ENCODE data around the gene ADAMTS20. TPM values are rescaled to one million over a fixed set of nuclear protein-coding genes. Genes with fewer than 3 reads are reported as not detected.

ADAMTS20 gene
- polyA plus RNA-seq, 1 experiment = not detected

DNA sequence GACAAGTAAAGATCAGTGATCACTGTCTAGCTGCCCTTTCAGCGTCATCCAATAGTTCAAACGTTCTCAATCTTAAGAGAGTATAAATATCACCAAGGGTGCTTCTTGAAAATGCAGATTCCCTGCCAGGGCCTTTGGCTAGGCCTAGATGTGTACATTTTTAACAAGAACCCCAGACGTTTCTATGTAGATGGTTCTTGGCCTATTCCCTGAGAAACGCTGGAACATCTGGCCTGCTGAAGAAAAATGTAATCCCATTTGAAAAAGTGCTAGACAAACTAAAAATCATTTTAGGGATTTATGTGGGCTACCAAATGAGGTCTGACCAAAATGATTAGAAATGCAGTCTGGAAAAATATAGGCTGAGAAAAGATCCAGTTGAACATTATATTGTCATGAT is 231.7 kb downstream of the ADAMTS20 start:
- ChIA-PET POLR2A (no interaction called here), CTCF (interaction anchor here (1.0 kb wide), 1 partner anchor 838 kb away, joined by 4 read pairs; no protein-coding TSS in a partner anchor)
- Histone ChIP-seq H3K4me3 (ENCODE audit: low read depth, low read length) (no peak overlapping the region), H3K27me3 (ENCODE audit: control insufficient read depth, insufficient read depth, low read length) (no peaks in the 10 kb centered on the region), H3K36me3 (ENCODE audit: control insufficient read depth, insufficient read depth, low read length) (no peaks in the 10 kb centered on the region)
- no peak for DNase-seq (ENCODE audit: low read depth)
- TF ChIP-seq, protein P1, sequence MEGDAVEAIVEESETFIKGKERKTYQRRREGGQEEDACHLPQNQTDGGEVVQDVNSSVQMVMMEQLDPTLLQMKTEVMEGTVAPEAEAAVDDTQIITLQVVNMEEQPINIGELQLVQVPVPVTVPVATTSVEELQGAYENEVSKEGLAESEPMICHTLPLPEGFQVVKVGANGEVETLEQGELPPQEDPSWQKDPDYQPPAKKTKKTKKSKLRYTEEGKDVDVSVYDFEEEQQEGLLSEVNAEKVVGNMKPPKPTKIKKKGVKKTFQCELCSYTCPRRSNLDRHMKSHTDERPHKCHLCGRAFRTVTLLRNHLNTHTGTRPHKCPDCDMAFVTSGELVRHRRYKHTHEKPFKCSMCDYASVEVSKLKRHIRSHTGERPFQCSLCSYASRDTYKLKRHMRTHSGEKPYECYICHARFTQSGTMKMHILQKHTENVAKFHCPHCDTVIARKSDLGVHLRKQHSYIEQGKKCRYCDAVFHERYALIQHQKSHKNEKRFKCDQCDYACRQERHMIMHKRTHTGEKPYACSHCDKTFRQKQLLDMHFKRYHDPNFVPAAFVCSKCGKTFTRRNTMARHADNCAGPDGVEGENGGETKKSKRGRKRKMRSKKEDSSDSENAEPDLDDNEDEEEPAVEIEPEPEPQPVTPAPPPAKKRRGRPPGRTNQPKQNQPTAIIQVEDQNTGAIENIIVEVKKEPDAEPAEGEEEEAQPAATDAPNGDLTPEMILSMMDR (IDR thresholded peaks at IDR 0.05; ENCODE audit: insufficient read depth, low read depth, low read length) = no peak

DNA sequence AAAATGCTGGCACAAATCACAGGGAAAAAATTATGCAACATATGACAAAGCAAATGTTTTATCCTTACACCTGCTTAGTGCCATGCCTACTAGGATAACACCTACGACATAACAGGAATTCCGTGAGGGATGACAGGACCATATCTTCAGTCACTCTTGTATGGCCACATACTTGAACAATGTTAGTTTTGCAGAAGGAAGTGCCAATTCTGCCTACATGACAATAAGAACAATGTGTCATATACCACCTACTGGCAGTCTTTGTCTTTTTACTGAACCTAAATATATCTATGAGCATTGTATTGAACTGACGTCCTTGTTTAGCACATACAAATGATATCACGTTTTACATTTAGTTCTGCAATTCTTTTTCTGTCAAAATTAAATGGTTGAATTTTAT is 234.0 kb downstream of the ADAMTS20 start:
- no peak for DNase-seq (ENCODE audit: low read depth)
- ChIA-PET POLR2A (no interaction called here), CTCF (no interaction called here)
- Histone ChIP-seq H3K4me3 (ENCODE audit: low read depth, low read length) (no peak overlapping the region), H3K36me3 (ENCODE audit: control insufficient read depth, insufficient read depth, low read length) (no peaks in the 10 kb centered on the region), H3K27me3 (ENCODE audit: control insufficient read depth, insufficient read depth, low read length) (no peaks in the 10 kb centered on the region)
- TF ChIP-seq, protein P1 (IDR thresholded peaks at IDR 0.05; ENCODE audit: insufficient read depth, low read depth, low read length) = no peak

DNA sequence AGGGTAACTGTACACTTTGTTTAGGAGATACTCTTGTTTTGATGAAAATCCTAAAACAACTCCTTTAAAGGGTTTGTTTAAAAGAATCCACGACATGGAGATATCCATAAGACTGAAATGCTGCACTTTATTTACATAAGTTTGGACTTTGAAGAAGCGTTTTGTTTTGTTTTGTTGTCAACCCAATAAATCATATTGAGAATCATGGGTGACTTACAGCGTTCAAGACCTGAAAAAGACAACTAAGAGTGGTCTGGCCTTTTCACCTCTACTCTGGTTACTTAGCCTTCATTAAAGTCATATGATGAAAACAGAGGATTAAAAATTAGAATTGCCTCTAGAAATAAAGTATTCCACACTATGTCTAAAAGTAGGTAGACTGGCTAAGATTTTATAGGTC is 234.8 kb downstream of the ADAMTS20 start:
- no peak for DNase-seq (ENCODE audit: low read depth)
- Histone ChIP-seq H3K27me3 (ENCODE audit: control insufficient read depth, insufficient read depth, low read length) (no peaks in the 10 kb centered on the region), H3K36me3 (ENCODE audit: control insufficient read depth, insufficient read depth, low read length) (no peaks in the 10 kb centered on the region), H3K4me3 (ENCODE audit: low read depth, low read length) (no peak overlapping the region)
- POLR2A ChIA-PET = no interaction called here
- TF ChIP-seq, protein P1 (IDR thresholded peaks at IDR 0.05; ENCODE audit: insufficient read depth, low read depth, low read length) = no peak
- CTCF ChIA-PET = no interaction called here

DNA sequence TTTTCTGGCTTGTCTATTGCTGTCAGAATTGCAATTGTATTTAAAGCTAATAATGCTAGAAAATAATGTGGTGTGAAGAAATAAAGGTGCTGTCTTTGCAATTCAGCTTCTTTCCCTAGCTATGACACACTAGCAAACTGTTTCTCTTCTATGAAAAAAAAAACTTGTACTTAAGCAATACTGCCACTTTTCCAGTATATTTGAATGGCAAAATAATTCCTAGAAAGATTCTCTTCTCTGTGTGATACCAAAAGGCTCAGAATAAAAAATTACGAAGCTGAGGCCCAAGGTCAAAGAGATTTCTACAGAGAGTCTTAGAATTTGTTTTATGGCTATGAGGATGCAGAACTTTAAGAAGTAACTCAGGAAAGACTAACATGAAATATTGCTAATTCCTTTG is 235.5 kb downstream of the ADAMTS20 start:
- CTCF ChIA-PET = no interaction called here
- no peak for DNase-seq (ENCODE audit: low read depth)
- TF ChIP-seq, protein P1 (IDR thresholded peaks at IDR 0.05; ENCODE audit: insufficient read depth, low read depth, low read length) = no peak

DNA sequence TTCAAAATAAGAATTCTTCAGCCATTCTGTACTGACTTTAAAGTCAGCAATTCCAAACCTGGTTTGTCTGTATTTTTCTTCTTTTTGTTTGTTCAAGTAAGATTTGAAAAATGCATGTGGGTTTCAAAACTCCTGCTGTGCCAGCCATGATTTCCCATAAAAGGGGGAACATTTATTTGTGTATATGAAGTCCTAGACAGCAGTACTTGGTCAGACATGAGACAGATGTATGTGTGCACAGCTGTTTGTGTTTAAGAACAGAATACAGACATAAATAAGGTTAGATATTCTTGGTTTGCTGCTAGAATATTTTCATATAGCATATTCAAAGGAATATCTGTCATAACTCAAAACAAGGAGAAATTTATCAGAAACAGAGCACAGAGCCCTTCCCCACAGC is 236.0 kb downstream of the ADAMTS20 start:
- Histone ChIP-seq H3K4me3 (ENCODE audit: low read depth, low read length) (no peak overlapping the region), H3K27me3 (ENCODE audit: control insufficient read depth, insufficient read depth, low read length) (no peaks in the 10 kb centered on the region), H3K36me3 (ENCODE audit: control insufficient read depth, insufficient read depth, low read length) (no peaks in the 10 kb centered on the region)
- DNase-seq (ENCODE audit: low read depth) = no peak
- CTCF ChIA-PET = interaction anchor here (1.0 kb wide), 1 partner anchor 22 kb away, joined by 3 read pairs; no protein-coding TSS in a partner anchor
- POLR2A ChIA-PET = no interaction called here
- TF ChIP-seq, protein P1 (IDR thresholded peaks at IDR 0.05; ENCODE audit: insufficient read depth, low read depth, low read length) = no peak

More for the DNA sequence above, 235.5 kb downstream of the ADAMTS20 start:
- POLR2A ChIA-PET = no interaction called here
- Histone ChIP-seq H3K36me3 (ENCODE audit: control insufficient read depth, insufficient read depth, low read length) (no peaks in the 10 kb centered on the region), H3K27me3 (ENCODE audit: control insufficient read depth, insufficient read depth, low read length) (no peaks in the 10 kb centered on the region), H3K4me3 (ENCODE audit: low read depth, low read length) (no peak overlapping the region)

Data from BJ (cell line).